ENCODE results near the gene HLF.

HLF gene

GRCh38 chr17:55280212-55280611 is 15.5 kb downstream of the HLF start:
- Histone ChIP-seq H3K4me3 (ENCODE audit: low read depth, low read length) (no peak overlapping the region), H3K9me3 (ENCODE audit: control insufficient read depth, insufficient read depth, low read length) (no peaks in the 10 kb centered on the region), H3K4me1 (ENCODE audit: control insufficient read depth, insufficient read depth, low read length) (no peaks in the 10 kb centered on the region), H3K36me3 (ENCODE audit: control insufficient read depth, insufficient read depth, low read length) (no peaks in the 10 kb centered on the region), H3K9ac (ENCODE audit: low read depth, low read length) (no peak overlapping the region), H3K27me3 (ENCODE audit: control insufficient read depth, insufficient read depth, low read length) (no peaks in the 10 kb centered on the region)

- Histone ChIP-seq H3K27me3 (ENCODE audit: control insufficient read depth, insufficient read depth, low read length) (no peaks in the 10 kb centered on the region), H3K9me3 (ENCODE audit: control insufficient read depth, insufficient read depth, low read length) (no peaks in the 10 kb centered on the region), H3K4me3 (ENCODE audit: low read depth, low read length) (no peak overlapping the region), H3K36me3 (ENCODE audit: control insufficient read depth, insufficient read depth, low read length) (no peaks in the 10 kb centered on the region), H3K4me1 (ENCODE audit: control insufficient read depth, insufficient read depth, low read length) (no peaks in the 10 kb centered on the region), H3K9ac (ENCODE audit: low read depth, low read length) (no peak overlapping the region)
Measured at GRCh38 chr17:55281649-55282378, 17.1 kb downstream of the HLF start.

- no peak overlapping the region for H3K9ac ChIP-seq (ENCODE audit: low read depth, low read length)
- no peaks in the 10 kb centered on the region for H3K27me3 ChIP-seq (ENCODE audit: control insufficient read depth, insufficient read depth, low read length)
- no peak overlapping the region for H3K4me3 ChIP-seq (ENCODE audit: low read depth, low read length)
- no peaks in the 10 kb centered on the region for H3K4me1 ChIP-seq (ENCODE audit: control insufficient read depth, insufficient read depth, low read length)
- no peaks in the 10 kb centered on the region for H3K36me3 ChIP-seq (ENCODE audit: control insufficient read depth, insufficient read depth, low read length)
- no peaks in the 10 kb centered on the region for H3K9me3 ChIP-seq (ENCODE audit: control insufficient read depth, insufficient read depth, low read length)
Measured at GRCh38 chr17:55282379-55282702, 17.6 kb downstream of the HLF start.

- no peaks in the 10 kb centered on the region for H3K4me1 ChIP-seq (ENCODE audit: control insufficient read depth, insufficient read depth, low read length)
- H3K27me3 ChIP-seq (ENCODE audit: control insufficient read depth, insufficient read depth, low read length) = no peaks in the 10 kb centered on the region
- no peak overlapping the region for H3K9ac ChIP-seq (ENCODE audit: low read depth, low read length)
- no peaks in the 10 kb centered on the region for H3K9me3 ChIP-seq (ENCODE audit: control insufficient read depth, insufficient read depth, low read length)
- no peak overlapping the region for H3K4me3 ChIP-seq (ENCODE audit: low read depth, low read length)
- no peaks in the 10 kb centered on the region for H3K36me3 ChIP-seq (ENCODE audit: control insufficient read depth, insufficient read depth, low read length)
Measured at GRCh38 chr17:55282741-55283140, 18.0 kb downstream of the HLF start.

GRCh38 chr17:55283256-55283965 is 18.7 kb downstream of the HLF start:
- no peaks in the 10 kb centered on the region for H3K4me1 ChIP-seq (ENCODE audit: control insufficient read depth, insufficient read depth, low read length)

GRCh38 chr17:55284001-55284884 is 19.5 kb downstream of the HLF start:
- Histone ChIP-seq H3K9ac (ENCODE audit: low read depth, low read length) (no peak overlapping the region), H3K9me3 (ENCODE audit: control insufficient read depth, insufficient read depth, low read length) (no peaks in the 10 kb centered on the region), H3K4me1 (ENCODE audit: control insufficient read depth, insufficient read depth, low read length) (no peaks in the 10 kb centered on the region), H3K36me3 (ENCODE audit: control insufficient read depth, insufficient read depth, low read length) (no peaks in the 10 kb centered on the region), H3K27me3 (ENCODE audit: control insufficient read depth, insufficient read depth, low read length) (no peaks in the 10 kb centered on the region), H3K4me3 (ENCODE audit: low read depth, low read length) (no peak overlapping the region)

More at GRCh38 chr17:55283256-55283965, 18.7 kb downstream of the HLF start:
- Histone ChIP-seq H3K27me3 (ENCODE audit: control insufficient read depth, insufficient read depth, low read length) (no peaks in the 10 kb centered on the region), H3K4me3 (ENCODE audit: low read depth, low read length) (no peak overlapping the region), H3K36me3 (ENCODE audit: control insufficient read depth, insufficient read depth, low read length) (no peaks in the 10 kb centered on the region), H3K9ac (ENCODE audit: low read depth, low read length) (no peak overlapping the region), H3K9me3 (ENCODE audit: control insufficient read depth, insufficient read depth, low read length) (no peaks in the 10 kb centered on the region)

- Histone ChIP-seq H3K9ac (ENCODE audit: low read depth, low read length) (no peak overlapping the region), H3K4me1 (ENCODE audit: control insufficient read depth, insufficient read depth, low read length) (no peaks in the 10 kb centered on the region), H3K4me3 (ENCODE audit: low read depth, low read length) (no peak overlapping the region), H3K36me3 (ENCODE audit: control insufficient read depth, insufficient read depth, low read length) (no peaks in the 10 kb centered on the region), H3K27me3 (ENCODE audit: control insufficient read depth, insufficient read depth, low read length) (no peaks in the 10 kb centered on the region), H3K9me3 (ENCODE audit: control insufficient read depth, insufficient read depth, low read length) (no peaks in the 10 kb centered on the region)
Measured at GRCh38 chr17:55284944-55285339, 20.2 kb downstream of the HLF start.

GRCh38 chr17:55285340-55286301 is 20.9 kb downstream of the HLF start:
- H3K4me1 ChIP-seq (ENCODE audit: control insufficient read depth, insufficient read depth, low read length) = no peaks in the 10 kb centered on the region
- H3K9me3 ChIP-seq (ENCODE audit: control insufficient read depth, insufficient read depth, low read length) = no peaks in the 10 kb centered on the region
- H3K4me3 ChIP-seq (ENCODE audit: low read depth, low read length) = no peak overlapping the region
- no peak overlapping the region for H3K9ac ChIP-seq (ENCODE audit: low read depth, low read length)
- no peaks in the 10 kb centered on the region for H3K27me3 ChIP-seq (ENCODE audit: control insufficient read depth, insufficient read depth, low read length)
- no peaks in the 10 kb centered on the region for H3K36me3 ChIP-seq (ENCODE audit: control insufficient read depth, insufficient read depth, low read length)

- Histone ChIP-seq H3K4me3 (ENCODE audit: low read depth, low read length) (no peak overlapping the region), H3K27me3 (ENCODE audit: control insufficient read depth, insufficient read depth, low read length) (no peaks in the 10 kb centered on the region), H3K9me3 (ENCODE audit: control insufficient read depth, insufficient read depth, low read length) (no peaks in the 10 kb centered on the region), H3K36me3 (ENCODE audit: control insufficient read depth, insufficient read depth, low read length) (no peaks in the 10 kb centered on the region), H3K9ac (ENCODE audit: low read depth, low read length) (no peak overlapping the region), H3K4me1 (ENCODE audit: control insufficient read depth, insufficient read depth, low read length) (no peaks in the 10 kb centered on the region)
Measured at GRCh38 chr17:55286681-55287589, 22.2 kb downstream of the HLF start.

- H3K27me3 ChIP-seq (ENCODE audit: control insufficient read depth, insufficient read depth, low read length) = no peaks in the 10 kb centered on the region
- H3K4me1 ChIP-seq (ENCODE audit: control insufficient read depth, insufficient read depth, low read length) = no peaks in the 10 kb centered on the region
- H3K9ac ChIP-seq (ENCODE audit: low read depth, low read length) = no peak overlapping the region
- H3K36me3 ChIP-seq (ENCODE audit: control insufficient read depth, insufficient read depth, low read length) = no peaks in the 10 kb centered on the region
- H3K9me3 ChIP-seq (ENCODE audit: control insufficient read depth, insufficient read depth, low read length) = no peaks in the 10 kb centered on the region
- no peak overlapping the region for H3K4me3 ChIP-seq (ENCODE audit: low read depth, low read length)
Measured at GRCh38 chr17:55288356-55289105, 23.8 kb downstream of the HLF start.
